CD14-positive monocyte (primary cell): ENCODE data around the gene TTLL6. TPM values are rescaled to one million over a fixed set of nuclear protein-coding genes. Genes with fewer than 3 reads are reported as not detected.
"Not testable (repeated sequence)": the region's sequence is repeated elsewhere in the genome, so short reads cannot be mapped to it uniquely, and the experiment has no call there.

Source experiments
- DNase-seq, 3 donors: peaks; one replicate each; pipeline ENCODE4 v3.0.0-alpha.2; 2011 to 2022
- H2AFZ ChIP-seq: 2 replicates; pipeline ENCODE4 v1.6.0; 2012; ENCODE audit warnings: mild to moderate bottlenecking, low read depth, low read length, inconsistent platforms; ENCODE audit not compliant: insufficient read depth, poor library complexity, severe bottlenecking
- H3K27ac ChIP-seq, 2 donors: 1 replicate in 1 of 2; 2 replicates in 1 of 2; pipeline ENCODE4 v1.5.1; 2012 to 2013; ENCODE audit warnings: low read length in 2 of 2, control low read depth in 1 of 2, inconsistent platforms in 1 of 2, low read depth in 1 of 2, mild to moderate bottlenecking in 1 of 2
- H3K27me3 ChIP-seq, 2 donors: one replicate each; pipeline versions ENCODE4 v1.6.0 to v1.6.1; 2011 to 2013; ENCODE audit warnings: low read length in 2 of 2; ENCODE audit not compliant: control insufficient read depth in 2 of 2, insufficient read depth in 2 of 2
- H3K36me3 ChIP-seq, 2 donors: replicated peaks in 1 of 2; 1 replicate in 1 of 2; 2 replicates in 1 of 2; pipeline versions ENCODE4 v1.5.1 to v1.6.1; 2012 to 2013; ENCODE audit warnings: low read length in 2 of 2, control low read depth in 1 of 2, inconsistent platforms in 1 of 2, mild to moderate bottlenecking in 1 of 2; ENCODE audit not compliant: insufficient read depth in 2 of 2, control insufficient read depth in 1 of 2
- H3K4me1 ChIP-seq, 2 donors: 1 replicate in 1 of 2; 2 replicates in 1 of 2; pipeline versions ENCODE4 v1.5.1 to v1.6.1; 2012 to 2013; ENCODE audit warnings: low read length in 2 of 2, control low read depth in 1 of 2, inconsistent platforms in 1 of 2, mild to moderate bottlenecking in 1 of 2, moderate library complexity in 1 of 2; ENCODE audit not compliant: insufficient read depth in 2 of 2, control insufficient read depth in 1 of 2
- H3K4me2 ChIP-seq: replicated peaks from 2 replicates; pipeline ENCODE3; 2012; ENCODE audit warnings: low read length, moderate library complexity, mild to moderate bottlenecking; ENCODE audit not compliant: poor library complexity, severe bottlenecking; ENCODE audit errors: extremely low read depth
- H3K4me3 ChIP-seq, 3 experiments: fragments of 200-600 bp in 1 of 3; sonication (generic) in 1 of 3; replicated peaks in 1 of 3; 1 replicate in 2 of 3; 2 replicates in 1 of 3; pipeline ENCODE4 v1.5.1; 2011 to 2013; ENCODE audit warnings: low read length in 3 of 3, mild to moderate bottlenecking in 3 of 3, control low read depth in 2 of 3, low read depth in 2 of 3, inconsistent platforms in 1 of 3, moderate library complexity in 1 of 3
- H3K79me2 ChIP-seq: 2 replicates; pipeline ENCODE4 v1.6.0; 2012; ENCODE audit warnings: mild to moderate bottlenecking, control low read depth, inconsistent platforms, low read length, moderate library complexity; ENCODE audit not compliant: insufficient read depth
- H3K9ac ChIP-seq: 2 replicates; pipeline ENCODE4 v1.6.0; 2017; ENCODE audit warnings: low read length, mild to moderate bottlenecking; ENCODE audit not compliant: insufficient read depth, poor library complexity, severe bottlenecking
- H3K9me3 ChIP-seq, 2 donors: replicated peaks in 1 of 2; 1 replicate in 1 of 2; 2 replicates in 1 of 2; pipeline versions ENCODE4 v1.5.1 to v1.6.1; 2012 to 2013; ENCODE audit warnings: low read length in 2 of 2, control low read depth in 1 of 2; ENCODE audit not compliant: control insufficient read depth in 1 of 2, insufficient read depth in 1 of 2
- H4K20me1 ChIP-seq: 2 replicates; pipeline ENCODE4 v1.6.0; 2012; ENCODE audit warnings: mild to moderate bottlenecking, low read length, control low read depth, moderate library complexity; ENCODE audit not compliant: insufficient read depth
- H3K27ac Mint-ChIP-seq, 7 donors: one replicate each; pipeline ENCODE4 v1.8.0; 2020; ENCODE audit warnings: mild to moderate bottlenecking in 7 of 7, mixed read lengths in 7 of 7, moderate library complexity in 6 of 7, inconsistent platforms in 2 of 7
- H3K27me3 Mint-ChIP-seq, 3 donors: one replicate each; pipeline ENCODE4 v1.8.0; 2021 to 2022; ENCODE audit warnings: low read depth in 3 of 3, mild to moderate bottlenecking in 3 of 3, mixed read lengths in 3 of 3, moderate library complexity in 3 of 3, inconsistent platforms in 1 of 3
- H3K36me3 Mint-ChIP-seq, 2 donors: one replicate each; pipeline ENCODE4 v1.8.0; 2020; ENCODE audit warnings: mixed read lengths in 2 of 2, inconsistent platforms in 1 of 2, mild to moderate bottlenecking in 1 of 2
- H3K4me1 Mint-ChIP-seq: one replicate; pipeline ENCODE4 v1.8.0; 2020; ENCODE audit warnings: mild to moderate bottlenecking, mixed read lengths
- H3K4me3 Mint-ChIP-seq, 2 donors: one replicate each; pipeline ENCODE4 v1.8.0; 2020; ENCODE audit warnings: mild to moderate bottlenecking in 2 of 2, mixed read lengths in 2 of 2, moderate library complexity in 1 of 2
- H3K9me3 Mint-ChIP-seq, 7 donors: one replicate each; pipeline ENCODE4 v1.8.0; 2020 to 2022; ENCODE audit warnings: mixed read lengths in 7 of 7, mild to moderate bottlenecking in 6 of 7, moderate library complexity in 6 of 7, inconsistent platforms in 2 of 7
- CTCF ChIP-seq: fragments of 200-600 bp; IDR thresholded peaks from one replicate; pipeline ENCODE4 v1.8.0; 2022; ENCODE audit warnings: antibody characterized with exemption, mild to moderate bottlenecking
- WGBS: methylation state at CpG from one replicate; pipeline ENCODE4 v1.1.5; 2013; ENCODE audit warnings: missing lambda C conversion rate; ENCODE audit not compliant: insufficient coverage; 5-methylcytosine and 5-hydroxymethylcytosine counted together
- intact Hi-C, 2 donors: fragments of 100-400 bp; cut with micrococcal nuclease; formaldehyde crosslinking; loops; one replicate each; pipeline versions ENCODE4 v1.15.0 to v1.15.1; 2023
- polyA plus RNA-seq, 3 donors: library from polyadenylated mRNA; depleted of rRNA in 1 of 3; unstranded in 2 of 3; stranded (reverse) in 1 of 3; fragments of 300-500 nt in 2 of 3; fragments of >200 nt in 1 of 3; fragmentation: Illumina TruSeq in 2 of 3; gene quantifications; 1 replicate in 2 of 3; 2 replicates in 1 of 3; pipeline ENCODE4 v1.2.3, GENCODE V29; 2012 to 2021

The TTLL6 gene
- polyA plus RNA-seq, 3 donors: not detected

- Histone ChIP-seq H2AFZ (no peak overlapping the region), H3K9ac (no peak overlapping the region), H3K36me3 (no peaks in the 10 kb centered on the region), H3K4me2 (no peak overlapping the region), H4K20me1 (no peaks in the 10 kb centered on the region), H3K4me3 (no peak overlapping the region), H3K27me3 (peaks cover 0 to 3% of the 10 kb centered on the region in 2 donors), H3K79me2 (no peaks in the 10 kb centered on the region), H3K4me1 (no peaks in the 10 kb centered on the region), H3K9me3 (no peaks in the 10 kb centered on the region), H3K27ac (no peak overlapping the region)
- Mint-ChIP-seq H3K9me3 (no peaks in the 10 kb centered on the region), H3K27me3 (peaks cover 9 to 34% (median 16%) of the 10 kb centered on the region in 3 donors), H3K27ac (peak overlapping the region in 1 of 7 donors; percentile 50), H3K4me3 (no peak overlapping the region), H3K4me1 (peaks cover 1% of the 10 kb centered on the region), H3K36me3 (no peaks in the 10 kb centered on the region)
- no peak for TF ChIP-seq CTCF
- no peak for DNase-seq
- WGBS: 82% methylated on average over 2 of the region's 11 CpGs
- intact Hi-C loops: no loop called here
These were observed 8.7 kb upstream of the TTLL6 start for GRCh38 chr17:48825446-48826381.

GRCh38 chr17:48820936-48821335 is 3.9 kb upstream of the TTLL6 start:
- H3K9ac ChIP-seq, H3K4me3 Mint-ChIP-seq, H3K27ac ChIP-seq, H2AFZ ChIP-seq, H3K4me2 ChIP-seq, H3K4me3 ChIP-seq, H3K79me2 ChIP-seq, H3K36me3 ChIP-seq, DNase-seq, H3K36me3 Mint-ChIP-seq, H4K20me1 ChIP-seq, H3K27ac Mint-ChIP-seq, intact Hi-C loops: not testable (repeated sequence)
- peaks cover 11% of the 10 kb centered on the region for H3K4me1 Mint-ChIP-seq
- 94% methylated on average over 3 of the region's 6 CpGs for WGBS
- peaks cover 0 to 12% of the 10 kb centered on the region in 2 donors for H3K9me3 ChIP-seq
- peaks cover 0 to 11% (median 6%) of the 10 kb centered on the region in 7 donors for H3K9me3 Mint-ChIP-seq
- peaks cover 40 to 73% (median 54%) of the 10 kb centered on the region in 3 donors for H3K27me3 Mint-ChIP-seq
- peaks cover 27 to 32% of the 10 kb centered on the region in 2 donors for H3K27me3 ChIP-seq
- peaks cover 10 to 12% of the 10 kb centered on the region in 2 donors for H3K4me1 ChIP-seq
